SK-N-MC (cell line): ENCODE results near the gene ANKRD33B.

Experiments used
- EZH2 ChIP-seq: fragments of 200-600 bp; sonication (generic); IDR thresholded peaks from one replicate; pipeline ENCODE4 v1.6.1; 2017; ENCODE audit warnings: antibody characterized with exemption
- FOXP2 ChIP-seq: optimal IDR thresholded peaks from 2 replicates; pipeline ENCODE3; 2011; ENCODE audit warnings: mild to moderate bottlenecking, moderate library complexity; ENCODE audit not compliant: insufficient read depth; ENCODE audit errors: extremely low read length, control extremely low read depth
- POLR2AphosphoS5 ChIP-seq: IDR thresholded peaks from 2 replicates; pipeline ENCODE4 v1.6.1; 2012; ENCODE audit warnings: mild to moderate bottlenecking, low read depth, low read length, borderline replicate concordance

GRCh38 chr5:10671041-10672008 is 107.5 kb downstream of the ANKRD33B start:
- TF ChIP-seq EZH2 (no peak), POLR2AphosphoS5 (no peak), FOXP2 (peak; percentile 47)
